ENCODE data around the gene RFNG. TPM values are rescaled to one million over a fixed set of nuclear protein-coding genes. Genes with fewer than 3 reads are reported as not detected.
A peak's percentile ranks its signal among the peaks of the same experiment; 100 is the strongest.

The RFNG gene
- total and polyA plus RNA-seq, 10 of the 15 experiments (the other 5 are each of a cell fraction or from before 2014, with no cell fraction given), result 0.10 to 19.6 (median 6.2) TPM

- Histone ChIP-seq H3K79me2 (ENCODE audit: control insufficient read depth, insufficient read depth, low read length) (peaks cover 26% of the 10 kb centered on the region), H4K20me1 (ENCODE audit: control insufficient read depth, insufficient read depth) (no peaks in the 10 kb centered on the region), H3K9me3 (replicated peaks; ENCODE audit: control insufficient read depth, insufficient read depth, low read length) (no peaks in the 10 kb centered on the region), H3K4me1 (ENCODE audit: control insufficient read depth, insufficient read depth, low read length) (peaks cover 14% of the 10 kb centered on the region), H2AFZ (ENCODE audit: control insufficient read depth, low read depth, low read length) (peak within 1 kb of the TSS; percentile 94), H3K36me3 (ENCODE audit: control insufficient read depth in 2 of 2, insufficient read depth in 2 of 2, low read length in 1 of 2) (no peaks in the 10 kb centered on the region; a peak in 2 of 4 replicates), H3K4me3 (peak within 1 kb of the TSS; percentile 95), H3K9ac (ENCODE audit: control insufficient read depth, insufficient read depth, low read length) (peak within 1 kb of the TSS; percentile 85), H3K27me3 (replicated peaks in 1 of 2; ENCODE audit: control insufficient read depth in 2 of 2, insufficient read depth in 2 of 2, low read length in 1 of 2) (no peaks in the 10 kb centered on the region), H3K4me2 (ENCODE audit: control insufficient read depth, insufficient read depth) (peak within 1 kb of the TSS; percentile 96), H3K27ac (ENCODE audit: control insufficient read depth, insufficient read depth) (peak within 1 kb of the TSS; percentile 69)
- POLR2A ChIA-PET, result interaction anchor here (0.8 to 2.6 kb wide), 8 partner anchors 15 to 189 kb away, joined by 3 to 13 read pairs (median 4); partner anchors contain the start of genes ALYREF, ANAPC11, DCXR and FASN
- 0% methylated on average over 27 of the region's 42 CpGs for WGBS (ENCODE audit: insufficient coverage, insufficient replicate concordance, low lambda C conversion rate, missing lambda C conversion rate)
- intact Hi-C loops (cut with micrococcal nuclease; ENCODE audit: unreplicated experiment), result loop anchor here (5.0 kb wide), 1 partner anchor 161 kb away; the partner anchor contains the start of gene P4HB
- SMC1A ChIA-PET (ENCODE audit: uncharacterized antibody, unreplicated experiment), result interaction anchor here (0.9 to 1.7 kb wide), 4 partner anchors 14 to 287 kb away, joined by 3 to 4 read pairs (median 4); partner anchors contain the start of gene DCXR
- DNase-seq (ENCODE audit: low read depth, low spot score), result peak; percentile 96
- BruUV-seq (replicated peaks), result no TSS peak
- RAD21 ChIA-PET (ENCODE audit: unreplicated experiment), result interaction anchor here (0.6 to 4.4 kb wide), 8 partner anchors 12 to 132 kb away, joined by 3 to 68 read pairs (median 6); partner anchors contain the start of genes DCXR and NOTUM
- peak; percentile 93 for ATAC-seq
- peak; percentile 99 for FAIRE-seq
- in situ Hi-C loops (cut with MboI), result no loop called here
- CTCF ChIA-PET, result interaction anchor here (0.6 to 5.0 kb wide), 10 partner anchors 12 to 288 kb away, joined by 3 to 89 read pairs (median 8); partner anchors contain the start of genes DCXR and NOTUM
- no peak for TF ChIP-seq MTA3 (IDR thresholded peaks at IDR 0.05; ENCODE audit: borderline replicate concordance, low read length)
- peak; percentile 41; the same call in 1 of the 2 replicates for TF ChIP-seq IKZF1 (conservative IDR thresholded peaks at IDR 0.05)
- peak; percentile 64 for TF ChIP-seq FOS (IDR thresholded peaks at IDR 0.05; ENCODE audit: borderline replicate concordance, extremely low read depth, insufficient read length)
- TF ChIP-seq HDGF (IDR thresholded peaks at IDR 0.05), result peak; percentile 89
- no peak for TF ChIP-seq RCOR1 (conservative IDR thresholded peaks at IDR 0.05; ENCODE audit: low read depth, low read length)
- TF ChIP-seq CEBPZ (IDR thresholded peaks at IDR 0.05; ENCODE audit: low read depth, low read length), result peak; percentile 75
- TF ChIP-seq, protein P1, sequence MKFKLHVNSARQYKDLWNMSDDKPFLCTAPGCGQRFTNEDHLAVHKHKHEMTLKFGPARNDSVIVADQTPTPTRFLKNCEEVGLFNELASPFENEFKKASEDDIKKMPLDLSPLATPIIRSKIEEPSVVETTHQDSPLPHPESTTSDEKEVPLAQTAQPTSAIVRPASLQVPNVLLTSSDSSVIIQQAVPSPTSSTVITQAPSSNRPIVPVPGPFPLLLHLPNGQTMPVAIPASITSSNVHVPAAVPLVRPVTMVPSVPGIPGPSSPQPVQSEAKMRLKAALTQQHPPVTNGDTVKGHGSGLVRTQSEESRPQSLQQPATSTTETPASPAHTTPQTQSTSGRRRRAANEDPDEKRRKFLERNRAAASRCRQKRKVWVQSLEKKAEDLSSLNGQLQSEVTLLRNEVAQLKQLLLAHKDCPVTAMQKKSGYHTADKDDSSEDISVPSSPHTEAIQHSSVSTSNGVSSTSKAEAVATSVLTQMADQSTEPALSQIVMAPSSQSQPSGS (IDR thresholded peaks at IDR 0.05; ENCODE audit: low read length), result no peak
- TF ChIP-seq KDM1A (IDR thresholded peaks at IDR 0.05; ENCODE audit: borderline replicate concordance), result no peak
- peak; percentile 63; the same call in 1 of the 2 replicates for TF ChIP-seq CREM (IDR thresholded peaks at IDR 0.05; ENCODE audit: low read depth)
- TF ChIP-seq NRF1 (conservative IDR thresholded peaks at IDR 0.05; ENCODE audit: low read depth, low read length), result 0 out of 2 replicates have a peak, but pooled peaks have one; percentile 22
- TF ChIP-seq NFYB (IDR thresholded peaks at IDR 0.05; ENCODE audit: insufficient read depth, low read depth, low read length), result peak; percentile 90
- peak; percentile 84 for TF ChIP-seq CREB1 (IDR thresholded peaks at IDR 0.05; ENCODE audit: low read depth)
- TF ChIP-seq RB1 (IDR thresholded peaks at IDR 0.05; ENCODE audit: borderline replicate concordance), result peak; percentile 72
- peak; percentile 98 for TF ChIP-seq SP1 (IDR thresholded peaks at IDR 0.05; ENCODE audit: low read depth, low read length)
- TF ChIP-seq IRF3 (IDR thresholded peaks at IDR 0.05), result peak; percentile 95
- no peak for TF ChIP-seq MXI1 (IDR thresholded peaks at IDR 0.05; ENCODE audit: low read depth, low read length)
- TF ChIP-seq HCFC1 (IDR thresholded peaks at IDR 0.05; ENCODE audit: low read length), result peak; percentile 88
- peak; percentile 83 for TF ChIP-seq CHD2 (IDR thresholded peaks at IDR 0.05; ENCODE audit: borderline replicate concordance, low read depth, low read length)
- TF ChIP-seq SIX5 (IDR thresholded peaks at IDR 0.05; ENCODE audit: low read depth, low read length, severe bottlenecking), result peak; percentile 84
- TF ChIP-seq RFX5 (IDR thresholded peaks at IDR 0.05; ENCODE audit: low read depth, low read length), result 0 out of 2 replicates have a peak, but pooled peaks have one; percentile 57
Observed at GRCh38 chr17:82022981-82023446, 28.6 kb downstream of the RFNG start, which contains the start of gene LRRC45. Gene LRRC45, plus strand, starts transcription at chr17:82023305. Its CDS starts 339 bp downstream, at chr17:82023644.
